HS-5 (cell line): Measurements from ENCODE around the gene ARFRP1.

Experiments used
- DNase-seq: peaks from one replicate; pipeline ENCODE4 v3.0.0-alpha.2; 2012; ENCODE audit warnings: low read depth

Gene ARFRP1

GRCh38 chr20:63690898-63691710 lies 16.7 kb downstream of the ARFRP1 start:
- no peak for DNase-seq

GRCh38 chr20:63690003-63690897 lies 17.5 kb downstream of the ARFRP1 start:
- no peak for DNase-seq

- DNase-seq, result no peak
Observed at GRCh38 chr20:63689046-63690002, 18.5 kb downstream of the ARFRP1 start.

DNA sequence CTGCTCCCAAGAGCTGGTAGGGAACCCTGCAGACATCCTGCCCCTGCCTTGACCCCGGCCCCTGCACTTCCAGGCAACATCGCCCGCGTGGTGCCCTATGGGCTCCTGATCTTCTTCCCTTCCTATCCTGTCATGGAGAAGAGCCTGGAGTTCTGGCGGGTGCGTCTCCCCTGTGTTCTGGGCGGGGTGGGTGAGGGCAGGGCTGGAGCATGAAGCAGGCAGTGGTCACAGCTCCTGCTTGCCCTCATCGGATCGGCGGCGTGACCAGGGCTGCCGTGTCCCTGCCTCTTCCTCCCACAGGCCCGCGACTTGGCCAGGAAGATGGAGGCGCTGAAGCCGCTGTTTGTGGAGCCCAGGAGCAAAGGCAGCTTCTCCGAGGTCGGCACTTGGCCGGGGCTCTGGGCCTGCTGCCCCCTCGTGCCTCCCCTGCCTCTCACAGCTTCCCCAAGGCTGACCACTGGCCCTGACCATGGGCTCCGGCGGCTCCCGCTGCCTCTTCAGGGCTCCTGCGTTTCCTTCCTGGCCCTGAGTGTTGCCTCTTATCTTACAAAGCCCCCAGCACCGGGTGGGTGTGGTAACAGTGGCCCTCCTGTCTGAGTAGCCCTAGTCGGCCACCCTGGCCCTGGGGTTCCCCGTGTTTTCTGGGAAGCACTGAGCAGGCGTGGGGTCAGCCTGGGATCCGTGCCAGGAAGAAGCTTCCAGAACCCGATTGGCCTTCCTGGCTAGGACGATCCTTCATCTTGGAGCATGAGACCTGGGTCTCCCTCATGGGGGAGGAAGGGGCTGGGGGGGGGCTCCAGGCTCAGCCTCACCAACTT lies 19.3 kb downstream of the ARFRP1 start:
- no peak for DNase-seq

DNA sequence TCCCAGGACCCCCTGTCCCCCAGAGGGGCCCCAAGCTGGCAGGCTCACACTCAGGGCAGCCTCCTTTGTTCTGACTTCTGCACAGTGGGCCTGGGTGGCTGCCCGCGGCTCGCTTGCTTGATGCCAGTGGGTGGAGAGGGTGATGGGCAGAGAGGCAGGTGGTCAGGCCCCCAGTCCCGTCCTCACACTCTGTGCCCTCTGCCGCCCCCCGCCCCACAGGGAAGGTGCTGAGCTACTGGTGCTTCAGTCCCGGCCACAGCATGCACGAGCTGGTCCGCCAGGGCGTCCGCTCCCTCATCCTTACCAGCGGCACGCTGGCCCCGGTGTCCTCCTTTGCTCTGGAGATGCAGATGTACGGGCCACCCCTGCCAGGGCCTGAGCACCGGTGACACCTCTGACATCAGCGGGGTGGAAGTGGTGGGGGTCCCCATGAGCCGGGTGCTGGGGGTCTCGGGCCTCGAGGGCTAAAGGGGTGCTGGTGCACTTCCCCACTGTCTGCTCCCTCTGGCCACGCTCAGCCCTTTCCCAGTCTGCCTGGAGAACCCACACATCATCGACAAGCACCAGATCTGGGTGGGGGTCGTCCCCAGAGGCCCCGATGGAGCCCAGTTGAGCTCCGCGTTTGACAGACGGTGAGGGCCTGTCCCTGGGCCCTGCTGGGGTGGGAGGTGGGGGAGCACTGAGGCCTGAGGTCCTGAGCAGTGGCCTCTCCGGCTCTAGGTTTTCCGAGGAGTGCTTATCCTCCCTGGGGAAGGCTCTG lies 20.2 kb downstream of the ARFRP1 start:
- DNase-seq, result no peak

GRCh38 chr20:63686492-63687321 lies 21.1 kb downstream of the ARFRP1 start:
- DNase-seq, result peak; percentile 59

GRCh38 chr20:63686094-63686491 lies 21.7 kb downstream of the ARFRP1 start:
- DNase-seq, result no peak

DNA sequence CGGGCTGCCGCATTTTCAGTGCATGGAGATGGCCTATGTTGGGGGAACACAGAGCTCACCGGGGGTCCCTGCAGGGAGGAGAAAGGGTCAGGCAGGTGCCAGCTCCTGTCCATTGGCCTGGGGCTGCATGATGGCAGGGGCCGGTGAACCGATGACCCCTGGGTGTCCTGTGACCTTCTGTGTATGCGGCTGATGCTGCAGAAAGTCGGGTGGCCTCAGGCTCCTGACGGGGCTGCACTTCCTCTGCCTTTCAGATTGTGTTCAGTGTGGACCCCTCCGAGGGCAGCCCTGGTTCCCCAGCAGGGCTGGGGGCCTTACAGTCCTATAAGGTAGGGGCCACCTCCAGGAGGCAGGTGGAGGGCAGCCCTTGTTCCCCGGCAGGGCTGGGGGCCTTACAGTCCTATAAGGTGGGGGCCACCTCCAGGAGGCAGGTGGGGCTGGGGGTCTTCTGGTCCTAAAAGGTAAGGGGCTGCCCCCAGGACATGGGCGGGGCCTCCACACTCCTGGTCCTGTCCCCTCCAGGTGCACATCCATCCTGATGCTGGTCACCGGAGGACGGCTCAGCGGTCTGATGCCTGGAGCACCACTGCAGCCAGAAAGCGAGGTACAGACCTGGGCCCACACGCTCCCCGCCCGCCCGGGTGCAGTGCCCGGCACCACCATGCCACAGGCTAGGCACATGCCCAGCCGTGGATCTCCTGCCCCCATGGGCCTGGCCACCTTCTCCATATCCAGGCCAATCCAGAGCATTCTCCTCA lies 22.3 kb downstream of the ARFRP1 start:
- no peak for DNase-seq

DNA sequence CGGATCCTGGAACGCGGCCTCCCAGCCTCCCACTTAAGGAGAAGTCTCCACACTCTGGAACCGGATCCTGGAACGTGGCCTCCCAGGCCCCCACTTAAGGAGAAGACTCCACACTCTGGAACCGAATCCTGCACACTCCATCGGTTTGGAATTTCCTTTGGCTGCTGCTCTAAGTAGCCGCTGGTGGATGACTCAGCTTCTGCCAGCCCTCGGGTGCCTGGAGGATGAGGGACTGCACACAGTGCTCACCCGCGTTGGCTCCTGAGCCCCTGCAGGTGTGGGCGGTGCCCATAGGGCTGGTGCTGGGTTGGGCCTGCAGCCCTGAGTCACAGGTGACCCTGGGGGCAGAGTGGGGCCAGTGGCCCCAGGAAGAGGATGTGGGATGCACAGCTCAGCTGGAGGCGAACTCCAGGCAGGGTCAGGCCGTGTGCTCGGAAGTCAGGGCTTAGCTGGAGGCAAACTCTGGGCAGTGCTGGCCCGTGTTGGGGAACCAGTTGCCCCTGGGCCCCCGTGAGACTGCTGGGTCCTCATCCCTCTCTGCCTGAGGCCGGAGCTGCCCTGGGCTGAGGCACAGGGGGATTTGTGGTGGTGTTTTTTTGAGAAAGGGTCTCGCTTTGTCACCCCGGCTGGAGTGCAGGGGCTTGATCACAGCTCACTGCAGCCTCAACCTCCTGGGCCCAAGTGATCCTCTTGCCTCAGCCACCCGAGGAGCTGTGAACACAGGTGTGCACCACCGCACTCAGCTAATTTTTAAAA lies 25.2 kb downstream of the ARFRP1 start:
- peak; percentile 99 for DNase-seq

GRCh38 chr20:63681609-63682142 lies 26.1 kb downstream of the ARFRP1 start:
- no peak for DNase-seq

GRCh38 chr20:63680857-63681608 lies 26.7 kb downstream of the ARFRP1 start:
- DNase-seq, result no peak

DNA sequence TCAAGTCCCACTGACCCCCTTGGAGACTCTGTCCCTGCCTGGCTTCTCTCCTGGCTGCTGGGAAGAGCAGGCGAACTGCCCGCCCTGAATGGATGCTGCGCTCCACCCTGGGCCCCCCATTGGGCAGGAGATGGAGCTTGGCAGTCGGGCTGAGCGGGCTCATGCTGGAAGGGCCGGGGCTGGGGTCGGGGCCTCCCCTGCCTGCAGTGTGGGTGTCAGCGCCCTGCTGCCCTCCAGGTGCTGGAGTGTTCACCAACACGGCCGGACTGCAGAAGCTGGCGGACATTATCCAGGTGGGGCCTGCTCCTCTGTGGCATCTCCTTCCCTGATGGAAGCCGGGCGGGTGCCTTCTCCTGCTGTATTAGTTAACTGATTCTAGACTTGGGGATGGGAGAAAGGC lies 27.3 kb downstream of the ARFRP1 start:
- no peak for DNase-seq

DNA sequence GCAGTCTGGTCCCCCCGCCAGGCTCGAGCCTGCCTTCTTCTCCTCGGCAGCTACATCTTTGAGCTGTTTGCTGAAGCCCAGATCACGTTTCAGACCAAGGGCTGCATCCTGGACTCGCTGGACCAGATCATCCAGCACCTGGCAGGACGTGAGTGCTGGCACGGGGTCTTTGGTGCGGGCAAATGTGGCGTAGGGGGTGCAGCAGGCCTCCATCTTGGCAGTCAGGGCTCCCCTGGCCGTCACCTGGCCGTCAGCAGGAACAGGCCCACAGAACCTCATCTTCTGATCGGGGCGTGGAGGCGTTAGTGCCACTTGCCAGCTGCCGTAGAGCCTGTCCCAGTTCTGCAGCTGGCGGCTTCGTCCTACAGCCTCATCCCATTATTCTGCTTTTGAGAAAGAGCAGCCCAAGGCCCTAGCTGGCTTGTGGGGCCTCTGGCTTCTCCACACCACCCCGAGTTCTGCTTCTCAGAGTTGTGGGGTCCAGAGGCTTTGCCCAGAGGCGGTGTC lies 27.9 kb downstream of the ARFRP1 start:
- no peak for DNase-seq

- no peak for DNase-seq
Observed at GRCh38 chr20:63678667-63679465, 28.9 kb downstream of the ARFRP1 start.

GRCh38 chr20:63678071-63678470 lies 29.7 kb downstream of the ARFRP1 start:
- no peak for DNase-seq
